ENCODE results near the gene BANP.
"Not testable (repeated sequence)": the region's sequence is repeated elsewhere in the genome, so short reads cannot be mapped to it uniquely, and the experiment has no call there.

The BANP gene

DNA sequence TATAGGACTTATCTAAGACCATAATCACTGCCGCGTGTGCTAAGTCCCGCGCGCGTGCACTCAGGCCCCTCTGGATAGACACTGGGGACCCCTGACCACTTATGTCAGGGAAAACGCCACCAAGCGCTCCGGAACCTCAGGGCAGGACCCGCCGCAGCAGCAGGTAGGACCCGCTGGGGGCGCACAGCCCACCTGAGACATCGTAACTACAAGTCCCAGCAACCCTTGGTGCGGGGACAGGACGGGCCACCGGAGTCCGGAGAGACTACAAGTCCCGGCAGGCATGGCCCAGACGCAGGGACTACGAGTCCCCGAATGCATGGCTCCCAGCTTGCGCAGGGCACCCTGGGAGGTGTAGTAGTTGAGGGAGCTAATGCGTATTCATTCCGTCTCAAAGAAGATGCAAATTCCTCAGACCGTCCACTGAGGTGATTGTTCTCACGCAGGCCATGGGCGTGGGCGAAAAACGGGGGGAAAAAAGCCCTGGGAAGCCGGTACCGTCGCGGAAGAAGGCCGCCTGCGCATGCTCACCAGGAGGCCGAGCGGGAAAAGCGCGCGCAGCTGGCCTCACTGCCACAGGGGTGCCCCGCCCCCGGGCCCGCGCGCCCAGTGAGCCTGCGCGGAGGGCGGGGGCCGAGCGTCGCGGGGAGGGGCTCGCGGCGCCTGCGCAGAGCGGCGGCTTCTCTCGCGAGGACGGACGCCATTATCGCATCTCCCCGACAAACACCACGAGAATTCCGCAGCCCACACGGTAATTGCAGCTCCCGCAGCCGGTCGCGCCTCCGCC is at the start of gene BANP:
BANP (plus strand) TSS at position 670 of the 787 bp plus-strand sequence. CDS start 23,682 bp downstream, outside the sequence.
- DNase-seq (ENCODE audit: low spot score) = peak; percentile 100

GRCh38 chr16:87904963-87905362 is 46.3 kb upstream of the BANP start:
- not testable (repeated sequence) for DNase-seq (ENCODE audit: low spot score)

DNA sequence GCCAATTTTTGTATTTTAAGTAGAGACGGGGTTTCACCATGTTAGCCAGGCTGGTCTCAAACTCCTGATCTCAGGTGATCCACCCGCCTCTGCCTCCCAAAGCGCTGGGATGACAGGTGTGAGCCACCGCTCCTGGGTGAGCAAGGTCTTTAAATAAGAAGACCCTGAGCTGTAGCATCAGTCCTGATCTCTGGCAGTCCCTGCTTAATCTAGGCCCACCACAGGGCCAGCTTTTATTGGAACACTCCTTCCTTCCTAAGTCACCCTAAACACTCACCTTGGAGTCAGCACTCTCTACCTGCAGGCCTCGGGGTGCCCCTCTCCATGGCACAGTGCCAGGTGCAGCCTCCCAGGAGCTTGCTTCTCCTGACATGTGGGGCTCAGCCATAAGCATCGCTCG is 45.7 kb upstream of the BANP start:
- DNase-seq (ENCODE audit: low spot score) = not testable (repeated sequence)

DNA sequence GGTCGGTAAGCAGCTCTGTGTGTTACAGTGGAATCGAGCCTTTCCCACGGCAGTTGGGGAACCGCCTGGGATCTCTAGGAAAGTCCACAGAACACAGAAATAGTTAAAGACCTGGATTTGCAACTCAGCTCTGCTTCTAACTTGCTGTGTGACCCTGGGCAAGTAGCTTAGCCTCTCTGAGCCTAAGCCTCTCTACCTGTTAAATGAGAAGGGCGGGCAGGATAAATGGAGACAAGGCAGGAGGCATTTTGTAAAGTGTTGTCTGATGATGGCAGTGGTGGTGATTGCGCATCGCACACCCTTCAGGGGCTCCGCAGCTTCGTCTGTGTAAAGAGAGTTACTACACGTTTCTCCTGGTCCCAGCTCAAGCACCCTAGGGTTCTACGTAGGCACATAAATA is 43.1 kb upstream of the BANP start:
- not testable (repeated sequence) for DNase-seq (ENCODE audit: low spot score)

- peak; percentile 84 for DNase-seq (ENCODE audit: low spot score)
Observed at GRCh38 chr16:87909203-87909935, 41.9 kb upstream of the BANP start.

GRCh38 chr16:87911106-87911763 is 40.0 kb upstream of the BANP start:
- peak; percentile 72 for DNase-seq (ENCODE audit: low spot score)

DNA sequence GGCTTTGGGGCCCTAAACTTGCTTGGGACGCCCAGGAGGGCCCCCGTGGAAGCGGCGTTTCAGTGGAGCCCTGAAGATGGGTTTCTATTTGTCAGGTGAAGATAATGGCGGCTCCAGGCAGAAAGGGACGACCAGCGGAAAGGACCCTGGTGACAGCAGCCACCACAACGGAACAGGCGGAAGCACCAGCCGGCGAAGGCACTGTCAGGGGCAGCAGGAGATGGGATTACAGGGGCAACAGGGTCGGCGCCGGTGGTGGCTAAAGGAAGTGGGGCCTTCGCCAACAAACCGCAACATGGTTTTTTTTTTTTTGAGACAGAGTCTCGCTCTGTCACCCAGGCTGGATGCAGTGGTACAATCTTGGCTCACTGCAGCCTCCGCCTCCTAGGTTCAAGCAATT is 38.5 kb upstream of the BANP start:
- not testable (repeated sequence) for DNase-seq (ENCODE audit: low spot score)

GRCh38 chr16:87914021-87914725 is 37.1 kb upstream of the BANP start:
- DNase-seq (ENCODE audit: low spot score) = not testable (repeated sequence)

DNA sequence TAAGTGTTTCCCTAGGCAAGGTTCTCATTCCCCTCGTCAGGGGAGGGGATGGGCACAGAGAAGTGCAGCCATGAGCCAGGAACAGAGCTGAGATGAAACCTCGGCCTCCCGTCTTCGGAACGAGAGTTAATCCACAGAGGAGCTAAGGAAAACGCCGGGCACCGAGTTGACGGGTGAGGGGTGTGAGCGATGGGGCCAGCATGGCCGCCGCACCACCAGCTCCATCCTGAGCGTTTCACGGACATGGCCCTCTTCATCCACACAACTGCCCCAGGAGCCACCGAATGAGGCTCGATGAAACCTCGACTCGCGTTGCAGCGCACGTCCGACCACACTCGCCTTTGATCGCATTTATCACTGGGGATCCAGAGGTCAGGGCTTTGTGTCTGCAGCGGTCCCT is 36.4 kb upstream of the BANP start:
- no peak for DNase-seq (ENCODE audit: low spot score)

- no peak for DNase-seq (ENCODE audit: low spot score)
Observed at GRCh38 chr16:87917503-87917902, 33.7 kb upstream of the BANP start.

GRCh38 chr16:87918338-87918737 is 32.9 kb upstream of the BANP start:
- peak; percentile 53 for DNase-seq (ENCODE audit: low spot score)

DNA sequence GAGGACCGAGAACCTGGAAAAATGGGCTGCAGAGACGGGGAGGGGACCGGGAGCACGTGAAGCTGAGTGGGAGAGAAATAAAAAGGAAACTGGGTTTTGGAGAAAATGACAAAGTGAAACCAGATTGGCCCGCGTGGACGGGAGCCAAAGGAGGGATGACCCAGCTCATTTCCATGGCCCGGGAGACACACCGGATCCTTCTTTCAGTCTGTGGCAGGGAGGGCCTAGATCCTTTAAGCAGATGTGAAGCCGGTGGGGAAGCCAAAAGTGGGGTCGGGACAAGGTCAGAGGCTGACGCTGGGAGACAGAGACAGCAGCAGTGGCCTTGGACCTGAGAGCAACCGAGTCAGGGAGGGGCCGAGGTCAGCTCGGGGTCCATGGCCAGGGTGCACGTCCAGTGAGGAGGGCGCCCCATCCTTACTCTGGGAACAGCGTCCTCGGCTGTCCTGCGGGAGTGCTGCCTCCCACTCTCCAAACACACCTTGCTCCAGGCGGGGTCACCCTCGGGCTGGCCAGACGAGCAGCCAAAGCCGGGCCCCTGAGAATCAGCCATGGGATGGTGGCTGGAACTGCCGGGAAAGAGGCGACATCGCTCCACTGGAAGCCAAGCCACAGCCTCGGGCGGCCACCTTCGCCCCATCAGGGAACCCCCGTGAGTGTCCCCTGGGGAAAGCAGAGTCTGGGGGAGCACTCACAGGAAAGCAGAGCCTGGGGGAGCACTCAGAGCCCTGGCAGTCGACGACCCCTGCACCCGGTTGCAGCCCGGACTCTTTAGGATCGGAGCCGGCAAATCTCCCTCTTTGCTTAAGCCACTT is 32.2 kb upstream of the BANP start:
- DNase-seq (ENCODE audit: low spot score) = peak; percentile 67

- no peak for DNase-seq (ENCODE audit: low spot score)
Observed at GRCh38 chr16:87919681-87919994, 31.6 kb upstream of the BANP start.

GRCh38 chr16:87921236-87921773 is 29.9 kb upstream of the BANP start:
- DNase-seq (ENCODE audit: low spot score) = no peak

DNA sequence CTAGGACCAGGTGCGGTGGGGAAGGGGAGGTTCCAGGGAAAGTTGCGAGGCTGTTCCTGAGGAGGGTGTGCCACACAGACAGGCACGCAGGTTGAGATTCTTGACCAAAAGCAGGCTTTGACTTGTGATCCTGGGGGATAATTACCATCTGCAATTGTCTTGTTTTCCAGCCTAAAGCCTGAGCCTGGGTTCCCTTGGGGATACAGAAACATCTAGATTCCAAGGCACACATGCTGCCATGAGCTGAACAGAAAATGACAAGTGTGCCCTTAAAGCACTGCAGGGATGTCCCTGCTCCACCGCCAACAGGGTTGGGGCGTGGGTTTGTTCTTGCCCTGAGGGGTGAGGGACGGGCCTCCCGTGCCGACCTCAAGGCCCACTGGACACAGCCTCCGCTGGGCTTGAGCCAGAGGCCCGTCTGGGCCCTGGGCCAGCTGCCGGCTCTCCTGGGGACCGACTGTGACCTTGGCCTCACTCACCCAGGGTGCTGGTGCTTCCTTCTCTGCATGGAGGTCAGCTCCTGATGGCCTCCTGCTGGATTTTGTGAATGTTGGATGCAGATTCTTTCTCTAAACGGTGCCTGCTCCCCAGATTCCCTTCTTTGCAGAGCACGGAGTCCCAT is 28.9 kb upstream of the BANP start:
- no peak for DNase-seq (ENCODE audit: low spot score)

DNA sequence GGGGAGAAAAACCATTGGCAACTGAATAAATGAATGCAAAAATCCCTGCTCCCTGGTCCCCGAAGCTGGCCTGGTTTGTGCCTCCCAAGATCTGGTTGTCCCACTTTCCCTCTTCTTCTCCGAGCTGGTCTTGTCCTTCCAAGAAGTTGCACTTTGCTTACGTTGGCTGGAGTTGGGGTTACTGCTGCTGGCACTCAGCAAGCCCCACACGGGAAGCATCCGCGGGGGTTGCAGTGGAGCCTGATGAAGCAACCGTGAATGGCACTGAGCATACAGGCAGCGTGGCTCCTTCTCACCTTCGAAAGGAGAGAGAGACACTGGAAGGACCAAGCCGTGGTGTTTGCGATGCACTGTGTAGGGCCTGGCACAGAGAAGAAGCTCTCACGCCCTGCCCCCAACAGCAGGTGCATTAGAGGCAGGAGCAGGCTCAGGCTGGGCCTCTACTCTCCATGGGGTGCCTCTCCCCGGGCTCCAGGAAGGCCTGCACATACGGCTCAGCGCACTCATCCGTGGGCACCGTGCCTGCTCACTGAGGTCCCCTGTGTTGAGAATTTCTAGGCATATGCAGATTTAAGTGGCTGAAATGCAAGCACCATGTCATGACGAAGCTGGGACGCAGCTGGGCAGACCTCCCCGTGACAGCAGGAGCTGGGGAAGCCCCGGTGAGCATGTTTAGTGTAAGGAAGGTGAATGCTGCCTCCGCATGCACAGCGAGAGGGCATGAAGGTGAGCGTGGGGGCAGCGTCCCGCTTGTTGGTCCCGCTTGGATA is 27.0 kb upstream of the BANP start:
- DNase-seq (ENCODE audit: low spot score) = no peak

DNA sequence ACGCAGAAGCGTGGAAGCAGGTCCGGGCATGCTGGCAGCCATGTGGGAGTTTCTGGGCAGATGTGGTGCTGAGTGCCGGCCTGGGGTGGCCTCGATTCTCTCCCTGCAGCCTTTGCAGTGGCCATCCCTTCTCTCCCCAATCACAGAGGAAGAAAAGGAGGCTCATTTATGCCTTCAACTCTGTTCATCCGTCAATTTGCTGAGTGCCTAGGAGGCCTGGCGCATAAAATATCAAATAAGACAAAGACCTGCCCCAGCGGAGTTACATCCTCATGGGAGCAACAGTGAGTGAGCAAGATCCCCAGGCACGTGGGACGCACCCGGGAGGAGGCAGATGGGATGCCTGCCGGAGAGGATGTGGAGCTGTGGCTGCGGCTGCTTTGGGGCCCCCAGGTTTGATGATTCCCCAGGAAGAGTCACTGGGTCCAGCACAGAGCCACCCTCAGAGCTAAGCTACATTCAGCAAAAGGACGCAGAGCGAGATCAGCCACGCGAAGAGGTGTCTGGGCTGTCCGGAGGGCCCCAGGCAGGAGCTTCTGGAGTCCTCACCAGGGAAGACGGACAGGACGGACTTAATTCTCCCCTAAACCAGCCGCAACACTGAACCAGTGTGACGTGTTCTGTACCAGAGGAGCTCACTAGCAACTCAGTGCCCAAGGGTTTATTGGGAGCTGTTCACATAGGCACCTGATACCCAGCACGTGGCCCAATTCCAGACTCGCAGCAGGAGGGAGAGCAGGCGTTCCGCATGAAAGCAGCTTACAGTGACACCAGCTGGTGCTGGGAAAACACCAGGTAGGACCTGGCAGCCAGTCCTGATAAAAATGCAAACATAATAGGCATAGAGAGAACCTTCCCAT is 26.2 kb upstream of the BANP start:
- DNase-seq (ENCODE audit: low spot score) = no peak

- DNase-seq (ENCODE audit: low spot score) = no peak
Observed at GRCh38 chr16:87926246-87927194, 24.7 kb upstream of the BANP start.

Data from GM03348 (cell line).